RKO (cell line): Measurements from ENCODE around the gene CBY1.

Experiments
- DNase-seq: peaks from one replicate; pipeline ENCODE4 v3.0.0-alpha.2; 2016; ENCODE audit warnings: low spot score

The CBY1 gene

GRCh38 chr22:38649841-38650522 is 6.5 kb upstream of the CBY1 start:
- DNase-seq = no peak

- DNase-seq = no peak
Observed at GRCh38 chr22:38652859-38653258, 3.6 kb upstream of the CBY1 start.

- DNase-seq = peak; percentile 63
Observed at GRCh38 chr22:38653741-38654140, 2.7 kb upstream of the CBY1 start.

- DNase-seq = peak; percentile 30
Observed at GRCh38 chr22:38655519-38656255, 751 bp upstream of the CBY1 start.

GRCh38 chr22:38657045-38657909 is 839 bp downstream of the CBY1 start:
- peak; percentile 63 for DNase-seq

GRCh38 chr22:38674888-38675287 is 18.4 kb downstream of the CBY1 start:
- no peak for DNase-seq

GRCh38 chr22:38675833-38676232 is 19.4 kb downstream of the CBY1 start:
- DNase-seq = no peak

GRCh38 chr22:38681582-38682335 is 25.3 kb downstream of the CBY1 start, which contains the start of gene TOMM22:
TOMM22 (plus strand) TSS chr22:38681957; CDS start chr22:38681979, 22 bp downstream.
- DNase-seq = peak; percentile 90

GRCh38 chr22:38684895-38685294 is 28.5 kb downstream of the CBY1 start:
- DNase-seq = no peak

GRCh38 chr22:38685761-38686160 is 29.3 kb downstream of the CBY1 start:
- no peak for DNase-seq

- no peak for DNase-seq
Observed at GRCh38 chr22:38689651-38690050, 33.2 kb downstream of the CBY1 start.

- DNase-seq = no peak
Observed at GRCh38 chr22:38694049-38694448, 37.6 kb downstream of the CBY1 start.

- DNase-seq = no peak
Observed at GRCh38 chr22:38694940-38695339, 38.5 kb downstream of the CBY1 start.

GRCh38 chr22:38696606-38697424 is 40.4 kb downstream of the CBY1 start:
- peak; percentile 96 for DNase-seq

- DNase-seq = no peak
Observed at GRCh38 chr22:38697425-38698089, 41.1 kb downstream of the CBY1 start.

- DNase-seq = no peak
Observed at GRCh38 chr22:38698407-38699094, 42.1 kb downstream of the CBY1 start.

- no peak for DNase-seq
Observed at GRCh38 chr22:38699143-38699542, 42.7 kb downstream of the CBY1 start.

GRCh38 chr22:38699784-38700183 is 43.3 kb downstream of the CBY1 start:
- DNase-seq = peak; percentile 77

- DNase-seq = peak; percentile 56
Observed at GRCh38 chr22:38700270-38700788, 43.9 kb downstream of the CBY1 start.
